GM12891 (cell line): ENCODE results near the gene LRRC27.

ENCODE experiments used
- DNase-seq: peaks from one replicate; pipeline ENCODE4 v3.0.0; 2011; ENCODE audit warnings: low spot score; ENCODE audit not compliant: insufficient read length
- FAIRE-seq: peaks from 2 replicates; lab custom pipeline; 2011; peaks lifted over from hg19 to GRCh38; lab: Jason Lieb, UNC
- PAX5 ChIP-seq: IDR thresholded peaks from 2 replicates; pipeline ENCODE4 v1.6.1; 2011; ENCODE audit warnings: low read length, moderate library complexity, mild to moderate bottlenecking; ENCODE audit not compliant: insufficient read depth, severe bottlenecking
- POLR2A ChIP-seq: IDR thresholded peaks from 2 replicates; pipeline ENCODE4 v1.6.1; 2011; ENCODE audit warnings: low read depth, low read length, control low read depth
- POLR2AphosphoS5 ChIP-seq: IDR thresholded peaks from 2 replicates; pipeline ENCODE4 v1.6.1; 2011; ENCODE audit warnings: low read depth, low read length, control low read depth
- POU2F2 ChIP-seq: IDR thresholded peaks from 2 replicates; pipeline ENCODE4 v1.6.1; 2011; ENCODE audit warnings: low read depth, mild to moderate bottlenecking, control low read depth, low read length, moderate library complexity
- SPI1 ChIP-seq: IDR thresholded peaks from 2 replicates; pipeline ENCODE4 v1.6.1; 2011; ENCODE audit warnings: low read depth, low read length, control low read depth
- TAF1 ChIP-seq: IDR thresholded peaks from 2 replicates; pipeline ENCODE4 v1.6.1; 2011; ENCODE audit warnings: low read depth, low read length, control low read depth

The LRRC27 gene

GRCh38 chr10:132400547-132401151, 68.7 kb downstream of the LRRC27 start:
- no peak for DNase-seq
- no peak for TF ChIP-seq POLR2A
- TF ChIP-seq POU2F2: no peak
- no peak for TF ChIP-seq SPI1
- TF ChIP-seq PAX5: no peak
- TF ChIP-seq TAF1: no peak
- TF ChIP-seq POLR2AphosphoS5: no peak

GRCh38 chr10:132401401-132402118, 69.6 kb downstream of the LRRC27 start:
- TF ChIP-seq PAX5 (no peak), TAF1 (no peak)
- DNase-seq (no peak), FAIRE-seq (no peak)

More at GRCh38 chr10:132400547-132401151, 68.7 kb downstream of the LRRC27 start:
- FAIRE-seq: no peak

GRCh38 chr10:132402781-132403241, 70.8 kb downstream of the LRRC27 start:
- DNase-seq (no peak), FAIRE-seq (no peak)
- TF ChIP-seq SPI1: no peak
- no peak for TF ChIP-seq POLR2AphosphoS5
- no peak for TF ChIP-seq POU2F2
- TF ChIP-seq POLR2A: no peak
- TF ChIP-seq TAF1: no peak
- TF ChIP-seq PAX5: no peak

- TF ChIP-seq POLR2A (no peak), POU2F2 (no peak), PAX5 (no peak), SPI1 (no peak), TAF1 (no peak), POLR2AphosphoS5 (no peak)
- DNase-seq: no peak
- FAIRE-seq: no peak
Observed at GRCh38 chr10:132403511-132404168, 71.6 kb downstream of the LRRC27 start.

- DNase-seq (no peak), FAIRE-seq (no peak)
- TF ChIP-seq TAF1: no peak
- TF ChIP-seq PAX5: no peak
- no peak for TF ChIP-seq SPI1
- no peak for TF ChIP-seq POLR2A
- TF ChIP-seq POU2F2: no peak
Observed at GRCh38 chr10:132404169-132404880, 72.3 kb downstream of the LRRC27 start.

GRCh38 chr10:132404911-132405462, 73.0 kb downstream of the LRRC27 start:
- TF ChIP-seq POLR2AphosphoS5: no peak
- no peak for TF ChIP-seq PAX5
- TF ChIP-seq TAF1: no peak
- no peak for TF ChIP-seq SPI1
- TF ChIP-seq POLR2A: no peak
- TF ChIP-seq POU2F2: no peak
- FAIRE-seq (no peak), DNase-seq (no peak)

GRCh38 chr10:132405463-132405991, 73.5 kb downstream of the LRRC27 start:
- TF ChIP-seq TAF1 (no peak), POLR2AphosphoS5 (no peak), POU2F2 (no peak), POLR2A (no peak), SPI1 (no peak), PAX5 (no peak)
- FAIRE-seq: no peak
- DNase-seq: no peak

GRCh38 chr10:132406181-132406580, 74.2 kb downstream of the LRRC27 start:
- no peak for TF ChIP-seq POLR2AphosphoS5
- no peak for TF ChIP-seq PAX5
- TF ChIP-seq SPI1: no peak
- TF ChIP-seq TAF1: no peak
- no peak for TF ChIP-seq POU2F2
- no peak for TF ChIP-seq POLR2A
- FAIRE-seq (no peak), DNase-seq (no peak)

GRCh38 chr10:132406750-132407149, 74.8 kb downstream of the LRRC27 start:
- FAIRE-seq (no peak), DNase-seq (no peak)
- TF ChIP-seq PAX5 (no peak), TAF1 (no peak), SPI1 (no peak), POLR2A (no peak), POU2F2 (no peak), POLR2AphosphoS5 (no peak)
